ENCODE results near the gene SLC17A6.
A peak's percentile ranks its signal among the peaks of the same experiment; 100 is the strongest.

SLC17A6 gene

GRCh38 chr11:22337596-22338485 is at the start of gene SLC17A6:
Gene SLC17A6, plus strand, starts transcription at chr11:22338381. Its CDS starts 153 bp downstream, at chr11:22338534.
- no peak for DNase-seq (ENCODE audit: low read depth, low spot score)
- H3K27ac ChIP-seq: no peak within 1 kb of the TSS

- no peak overlapping the region for H3K27ac ChIP-seq
- no peak for DNase-seq (ENCODE audit: low read depth, low spot score)
Measured at GRCh38 chr11:22302368-22302767, 35.8 kb upstream of the SLC17A6 start.

- no peak overlapping the region for H3K27ac ChIP-seq
- no peak for DNase-seq (ENCODE audit: low read depth, low spot score)
Measured at GRCh38 chr11:22304337-22304961, 33.7 kb upstream of the SLC17A6 start.

GRCh38 chr11:22317656-22318055 is 20.5 kb upstream of the SLC17A6 start:
- DNase-seq (ENCODE audit: low read depth, low spot score): no peak
- H3K27ac ChIP-seq: no peak overlapping the region

- no peak for DNase-seq (ENCODE audit: low read depth, low spot score)
- no peak overlapping the region for H3K27ac ChIP-seq
Measured at GRCh38 chr11:22331771-22332170, 6.4 kb upstream of the SLC17A6 start.

- H3K27ac ChIP-seq: no peak overlapping the region
- no peak for DNase-seq (ENCODE audit: low read depth, low spot score)
Measured at GRCh38 chr11:22336587-22336986, 1.6 kb upstream of the SLC17A6 start.

- no peak overlapping the region for H3K27ac ChIP-seq
- no peak for DNase-seq (ENCODE audit: low read depth, low spot score)
Measured at GRCh38 chr11:22339611-22340010, 1.4 kb downstream of the SLC17A6 start.

GRCh38 chr11:22340235-22340634 is 2.1 kb downstream of the SLC17A6 start:
- DNase-seq (ENCODE audit: low read depth, low spot score): no peak

GRCh38 chr11:22340701-22341587 is 2.8 kb downstream of the SLC17A6 start:
- no peak for DNase-seq (ENCODE audit: low read depth, low spot score)
- H3K27ac ChIP-seq: no peak overlapping the region

More at GRCh38 chr11:22340235-22340634, 2.1 kb downstream of the SLC17A6 start:
- H3K27ac ChIP-seq: no peak overlapping the region

GRCh38 chr11:22341588-22341931 is 3.4 kb downstream of the SLC17A6 start:
- no peak for DNase-seq (ENCODE audit: low read depth, low spot score)
- no peak overlapping the region for H3K27ac ChIP-seq

GRCh38 chr11:22342211-22343031 is 4.2 kb downstream of the SLC17A6 start:
- DNase-seq (ENCODE audit: low read depth, low spot score): no peak
- H3K27ac ChIP-seq: no peak overlapping the region

- DNase-seq (ENCODE audit: low read depth, low spot score): no peak
Measured at GRCh38 chr11:22343032-22343324, 4.8 kb downstream of the SLC17A6 start.

GRCh38 chr11:22343371-22344032 is 5.3 kb downstream of the SLC17A6 start:
- DNase-seq (ENCODE audit: low read depth, low spot score): no peak

More at GRCh38 chr11:22343032-22343324, 4.8 kb downstream of the SLC17A6 start:
- H3K27ac ChIP-seq: no peak overlapping the region

GRCh38 chr11:22344081-22344480 is 5.9 kb downstream of the SLC17A6 start:
- DNase-seq (ENCODE audit: low read depth, low spot score): no peak

More at GRCh38 chr11:22343371-22344032, 5.3 kb downstream of the SLC17A6 start:
- no peak overlapping the region for H3K27ac ChIP-seq

GRCh38 chr11:22346282-22346681 is 8.1 kb downstream of the SLC17A6 start:
- no peak overlapping the region for H3K27ac ChIP-seq
- no peak for DNase-seq (ENCODE audit: low read depth, low spot score)

More at GRCh38 chr11:22344081-22344480, 5.9 kb downstream of the SLC17A6 start:
- no peak overlapping the region for H3K27ac ChIP-seq

GRCh38 chr11:22347857-22348487 is 9.8 kb downstream of the SLC17A6 start:
- DNase-seq (ENCODE audit: low read depth, low spot score): no peak
- H3K27ac ChIP-seq: no peak overlapping the region

GRCh38 chr11:22349491-22349890 is 11.3 kb downstream of the SLC17A6 start:
- H3K27ac ChIP-seq: no peak overlapping the region
- DNase-seq (ENCODE audit: low read depth, low spot score): no peak

- peak; percentile 10 for DNase-seq (ENCODE audit: low read depth, low spot score)
- no peak overlapping the region for H3K27ac ChIP-seq
Measured at GRCh38 chr11:22359295-22359694, 21.1 kb downstream of the SLC17A6 start.

- DNase-seq (ENCODE audit: low read depth, low spot score): no peak
- H3K27ac ChIP-seq: no peak overlapping the region
Measured at GRCh38 chr11:22371160-22371559, 33.0 kb downstream of the SLC17A6 start.
